K562 (cell line): ENCODE data around the gene B3GALT6. TPM values are rescaled to one million over a fixed set of nuclear protein-coding genes. Genes with fewer than 3 reads are reported as not detected.

Experiments used
- ATAC-seq: fragments of 200-7000 bp; cut with Tn5 transposase; 3 replicates; pipeline ENCODE4 v1.9.1; 2020; ENCODE audit warnings: moderate library complexity
- BruUV-seq: library from RNA; stranded (reverse); fragments of 400-500 nt; replicated peaks from 2 replicates; lab custom pipeline; 2021; lab: Mats Ljungman, UMichigan
- CTCF ChIA-PET: fragments of 300-600 bp; formaldehyde crosslinking; extraction: SDS; loops from one replicate; lab custom pipeline; 2021; ENCODE audit warnings: low intra/inter-chr PET ratio; lab: Yijun Ruan, JAX
- POLR2A ChIA-PET: fragments of 300-600, 350-650 bp; sonication (Branson Sonifier 250); formaldehyde crosslinking; extraction: SDS; loops from one replicate; lab custom pipeline; 2021; ENCODE audit warnings: antibody characterized with exemption, inconsistent platforms; lab: Yijun Ruan, JAX
- DNase-seq, 4 experiments: peaks; one replicate each; pipeline versions ENCODE4 v3.0.0 to v3.0.0-alpha.2; 2011 to 2018; ENCODE audit warnings: low spot score in 3 of 4, mixed read lengths in 3 of 4; ENCODE audit errors: extremely low read depth in 1 of 4
- FAIRE-seq: peaks from 2 replicates; lab custom pipeline; 2011; peaks lifted over from hg19 to GRCh38; lab: Jason Lieb, UNC
- H2AFZ ChIP-seq: 2 replicates; pipeline ENCODE4 v1.6.0; 2011; ENCODE audit warnings: low read depth, low read length, control low read depth, inconsistent platforms
- H3K27ac ChIP-seq: fragments of 200-600 bp; 3 replicates; pipeline ENCODE4 v1.8.0; 2011; ENCODE audit warnings: low read depth, mild to moderate bottlenecking, control low read depth, inconsistent platforms, low read length, moderate library complexity, mixed read lengths; ENCODE audit errors: extremely low read depth
- H3K27me3 ChIP-seq, 2 experiments: fragments of 300-600 bp in 1 of 2; 2 replicates in 1 of 2; 3 replicates in 1 of 2; pipeline versions ENCODE4 v1.6.0 to v1.8.0; 2011; ENCODE audit warnings: inconsistent platforms in 2 of 2, low read length in 2 of 2, mild to moderate bottlenecking in 1 of 2, mixed read lengths in 1 of 2, moderate library complexity in 1 of 2; ENCODE audit not compliant: control insufficient read depth in 2 of 2, insufficient read depth in 2 of 2
- H3K36me3 ChIP-seq: fragments of 300-600 bp; 3 replicates; pipeline ENCODE4 v1.8.0; 2011; ENCODE audit warnings: mild to moderate bottlenecking, low read length, inconsistent platforms; ENCODE audit not compliant: control insufficient read depth, insufficient read depth
- H3K4me1 ChIP-seq, 2 experiments: fragments of 200-600 bp in 1 of 2; replicated peaks in 1 of 2; 2 replicates in 1 of 2; 3 replicates in 1 of 2; pipeline versions ENCODE4 v1.5.1 to v1.8.0; 2011; ENCODE audit warnings: inconsistent platforms in 2 of 2, low read length in 2 of 2, mild to moderate bottlenecking in 1 of 2, mixed read lengths in 1 of 2, moderate library complexity in 1 of 2; ENCODE audit not compliant: control insufficient read depth in 2 of 2, insufficient read depth in 2 of 2
- H3K4me2 ChIP-seq: 2 replicates; pipeline ENCODE4 v1.6.1; 2011; ENCODE audit warnings: low read length, control low read depth, inconsistent platforms, mixed read lengths; ENCODE audit not compliant: insufficient read depth
- H3K4me3 ChIP-seq: fragments of 200-600 bp; sonication (generic), shearing (Covaris generic); 2 replicates; pipeline ENCODE4 v1.5.1; 2016; ENCODE audit warnings: control low read depth, inconsistent platforms
- H3K79me2 ChIP-seq: fragments of 200-600 bp; 3 replicates; pipeline ENCODE4 v1.8.0; 2011; ENCODE audit warnings: low read length, inconsistent platforms; ENCODE audit not compliant: control insufficient read depth, insufficient read depth
- H3K9ac ChIP-seq, 2 experiments: 2 replicates each; pipeline versions ENCODE4 v1.6.0 to v1.6.1; 2011; ENCODE audit warnings: low read depth in 2 of 2, low read length in 2 of 2, control low read depth in 1 of 2, inconsistent platforms in 1 of 2, mild to moderate bottlenecking in 1 of 2, mixed read lengths in 1 of 2; ENCODE audit not compliant: insufficient read depth in 1 of 2
- H3K9me1 ChIP-seq: one replicate; pipeline ENCODE4 v1.6.0; 2011; ENCODE audit warnings: inconsistent platforms, mild to moderate bottlenecking, low read length, moderate library complexity; ENCODE audit not compliant: control insufficient read depth, insufficient read depth
- H3K9me3 ChIP-seq: replicated peaks from 2 replicates; pipeline ENCODE4 v1.5.1; 2011; ENCODE audit warnings: low read depth, low read length, inconsistent platforms; ENCODE audit not compliant: control insufficient read depth, insufficient read depth
- H4K20me1 ChIP-seq: replicated peaks from 2 replicates; pipeline ENCODE4 v1.6.1; 2011; ENCODE audit warnings: low read length, inconsistent platforms, mixed read lengths; ENCODE audit not compliant: control insufficient read depth, insufficient read depth
- ATF1 ChIP-seq, 2 experiments: fragments of 450-650 bp in 1 of 2; IDR thresholded peaks; 2 replicates each; pipeline ENCODE4 v1.6.1; 2016; ENCODE audit warnings: missing compliant biosample characterization in 1 of 2, missing genetic modification characterization in 1 of 2
- CCNT2 ChIP-seq: IDR thresholded peaks from 2 replicates; pipeline ENCODE4 v1.6.1; 2011; ENCODE audit warnings: borderline replicate concordance, low read depth, mild to moderate bottlenecking, moderate library complexity, mixed read lengths, low read length; ENCODE audit not compliant: insufficient read length; ENCODE audit errors: extremely low read depth
- KLF6 ChIP-seq: fragments of 250-450 bp; sonication (Bioruptor Pico); IDR thresholded peaks from 2 replicates; pipeline ENCODE4 v1.4.0; 2020; ENCODE audit warnings: mild to moderate bottlenecking, moderate library complexity, borderline replicate concordance
- PTBP1 ChIP-seq: fragments of 200-400 bp; formaldehyde crosslinking; IDR thresholded peaks from 2 replicates; pipeline ENCODE4 v1.6.1; 2017; ENCODE audit warnings: low read depth, low read length
- RAD21 ChIP-seq, 2 experiments: fragments of 250-450 bp in 1 of 2; fragments of 450-650 bp in 1 of 2; sonication (Bioruptor Pico) in 1 of 2; formaldehyde crosslinking in 1 of 2; IDR thresholded peaks in 1 of 2; conservative IDR thresholded peaks in 1 of 2; 2 replicates each; pipeline versions ENCODE4 v1.4.0 to v1.8.0; 2020 to 2022; ENCODE audit warnings: mild to moderate bottlenecking in 2 of 2, moderate library complexity in 1 of 2
- ZBTB33 ChIP-seq: sonication (generic); formaldehyde crosslinking; IDR thresholded peaks from 2 replicates; pipeline ENCODE4 v1.8.1; 2023; ENCODE audit warnings: mild to moderate bottlenecking, missing genetic modification reagents
- ZNF24 ChIP-seq: fragments of 450-650 bp; IDR thresholded peaks from 2 replicates; pipeline ENCODE4 v1.6.1; 2016
- WGBS: fragments of 100-300 bp; shearing (Covaris generic); methylation state at CpG from one replicate; pipeline ENCODE4 v1.1.6; 2016; ENCODE audit warnings: low coverage, mixed read lengths; ENCODE audit not compliant: insufficient coverage; ENCODE audit errors: missing lambda C conversion rate; 5-methylcytosine and 5-hydroxymethylcytosine counted together
- in situ Hi-C: fragments of 300-500 bp; cut with MboI; formaldehyde crosslinking; loops from 4 replicates; pipeline ENCODE4 v1.15.0; 2018; ENCODE audit warnings: inconsistent platforms, mixed read lengths
- intact Hi-C: fragments of 100-400 bp; cut with micrococcal nuclease; formaldehyde crosslinking; loops from 2 replicates; pipeline ENCODE4 v1.14.2; 2022
- polyA plus RNA-seq, 8 experiments: library from polyadenylated mRNA; depleted of rRNA in 4 of 8; stranded (reverse) in 5 of 8; unstranded in 3 of 8; fragments of >200 nt; fragmentation: Nextera tagmentation in 2 of 8; fragmentation: Illumina TruSeq in 1 of 8; extraction: Ambion mirVana in 2 of 8; extraction: Trizol in 1 of 8; gene quantifications; 2 replicates each; pipeline versions ENCODE4 v1.2.1 to v1.2.3, GENCODE V29; 2011 to 2014; ENCODE audit warnings: inconsistent platforms in 1 of 8, missing spikeins in 1 of 8
- total RNA-seq, 7 experiments: library from RNA; depleted of rRNA in 6 of 7; stranded (reverse); fragments of >200 nt in 6 of 7; fragmentation: Illumina TruSeq in 2 of 7; extraction: Trizol in 2 of 7; gene quantifications; 2 replicates each; pipeline versions ENCODE4 v1.2.1 to v1.2.3, GENCODE V29; 2011 to 2021; ENCODE audit warnings: low replicate concordance in 1 of 7

The B3GALT6 gene
- total and polyA plus RNA-seq, 9 of the 15 experiments (the other 6 are each of a cell fraction or from before 2014, with no cell fraction given) = 0.68 to 29.8 (median 9.9) TPM

- no peak overlapping the region for H2AFZ ChIP-seq
- H3K4me3 ChIP-seq = no peak overlapping the region
- no peak overlapping the region for H3K4me2 ChIP-seq
- no peak overlapping the region for H3K27ac ChIP-seq
- H4K20me1 ChIP-seq = no peaks in the 10 kb centered on the region
- no TSS peak for BruUV-seq
- H3K27me3 ChIP-seq = no peaks in the 10 kb centered on the region
- intact Hi-C loops = loop anchor here (5.0 kb wide), 1 partner anchor 84 kb away; no protein-coding TSS in a partner anchor
- ATAC-seq (no peak), FAIRE-seq (no peak), DNase-seq (no peak)
- H3K9ac ChIP-seq = 0 out of 4 replicates have a peak overlapping the region, but pooled peaks of 1 of the 2 experiments have one; percentile 55
- no peaks in the 10 kb centered on the region for H3K9me1 ChIP-seq
- no peaks in the 10 kb centered on the region for H3K9me3 ChIP-seq
- WGBS = 54% methylated on average over 21 of the region's 31 CpGs
- in situ Hi-C loops = no loop called here
- ChIA-PET POLR2A (interaction anchor here (0.6 to 1.7 kb wide), 3 partner anchors 22 to 223 kb away, joined by 3 to 5 read pairs (median 4); partner anchors contain the start of gene UBE2J2), CTCF (no interaction called here)
- H3K36me3 ChIP-seq = no peaks in the 10 kb centered on the region
- TF ChIP-seq KLF6 (CRISPR knock-in tag) = no peak
- no peak for TF ChIP-seq ATF1 (CRISPR knock-in tag; IDR thresholded peaks at IDR 0.05)
- no peak for TF ChIP-seq ATF1 (tag; IDR thresholded peaks at IDR 0.05)
- TF ChIP-seq RAD21 (CRISPR knock-in tag; conservative IDR thresholded peaks at IDR 0.05 in 1 of 2, IDR thresholded peaks at IDR 0.05 in 1 of 2) = peak in 1 of 2 experiments; percentile 24; a peak in 1 of 4 replicates
- TF ChIP-seq PTBP1 = no peak
- TF ChIP-seq ZBTB33 (CRISPR knock-in tag) = peak; percentile 53
- no peak for TF ChIP-seq CCNT2
- TF ChIP-seq ZNF24 = no peak
- peaks cover 13 to 91% of the 10 kb centered on the region in 2 experiments; a peak in 4 of 5 replicates for H3K4me1 ChIP-seq
- no peaks in the 10 kb centered on the region for H3K79me2 ChIP-seq
These were observed 26.2 kb upstream of the B3GALT6 start for GRCh38 chr1:1205769-1206375.
